PC-9 (cell line): Measurements from ENCODE around the gene IQCF2. TPM values are rescaled to one million over a fixed set of nuclear protein-coding genes. Genes with fewer than 3 reads are reported as not detected.

Experiments
- BruUV-seq: library from RNA; stranded (reverse); fragments of 400-500 nt; replicated peaks from 2 replicates; lab custom pipeline; 2021; lab: Mats Ljungman, UMichigan
- CTCF ChIA-PET: fragments of 300-600 bp; sonication (Branson Sonifier 250); formaldehyde crosslinking; loops from one replicate; lab custom pipeline; 2022; ENCODE audit warnings: antibody characterized with exemption; lab: Charles Lee
- POLR2A ChIA-PET: fragments of 300-600 bp; sonication (Branson Sonifier 250); formaldehyde crosslinking; loops from one replicate; lab custom pipeline; 2022; ENCODE audit warnings: antibody characterized with exemption; ENCODE audit not compliant: unreplicated experiment; lab: Charles Lee
- DNase-seq, 2 experiments: peaks; one replicate each; pipeline versions ENCODE4 v3.0.0 to v3.0.0-alpha.2; 2015 to 2022; ENCODE audit warnings: mixed read lengths in 1 of 2
- H2AFZ ChIP-seq: fragments of 200-600 bp; sonication (generic); 2 replicates; pipeline ENCODE4 v1.8.1; 2017; ENCODE audit warnings: antibody characterized with exemption
- H3F3A ChIP-seq: fragments of 200-600 bp; sonication (generic); 2 replicates; pipeline ENCODE4 v1.8.1; 2017; ENCODE audit warnings: antibody characterized with exemption, mild to moderate bottlenecking, low read depth; ENCODE audit not compliant: insufficient read depth
- H3K27ac ChIP-seq: fragments of 200-600 bp; sonication (generic); 2 replicates; pipeline ENCODE4 v1.6.1; 2016; ENCODE audit warnings: mixed run types
- H3K27me3 ChIP-seq: fragments of 200-600 bp; sonication (generic); 2 replicates; pipeline ENCODE4 v1.6.1; 2016; ENCODE audit warnings: low read depth, mixed run types; ENCODE audit not compliant: insufficient read depth
- H3K36me3 ChIP-seq: fragments of 200-600 bp; sonication (generic); 2 replicates; pipeline ENCODE4 v1.6.1; 2016; ENCODE audit warnings: low read depth, mixed run types
- H3K4me1 ChIP-seq: fragments of 200-600 bp; sonication (generic); replicated peaks from 2 replicates; pipeline ENCODE4 v1.6.1; 2016; ENCODE audit warnings: mixed run types; ENCODE audit not compliant: insufficient read depth
- H3K4me2 ChIP-seq: fragments of 200-600 bp; sonication (generic); 2 replicates; pipeline ENCODE4 v1.6.1; 2017; ENCODE audit warnings: mixed run types
- H3K4me3 ChIP-seq: fragments of 200-600 bp; sonication (generic); 2 replicates; pipeline ENCODE4 v1.6.1; 2016; ENCODE audit warnings: mixed run types
- H3K79me2 ChIP-seq: fragments of 200-600 bp; sonication (generic); 2 replicates; pipeline ENCODE4 v1.6.1; 2017; ENCODE audit warnings: low read depth, mixed run types
- H3K9me2 ChIP-seq: fragments of 200-600 bp; sonication (generic); 2 replicates; pipeline ENCODE4 v1.8.1; 2017; ENCODE audit warnings: mild to moderate bottlenecking; ENCODE audit not compliant: insufficient read depth
- H3K9me3 ChIP-seq: fragments of 200-600 bp; sonication (generic); 2 replicates; pipeline ENCODE4 v1.8.1; 2016; ENCODE audit warnings: low read depth; ENCODE audit not compliant: insufficient read depth
- H4K20me1 ChIP-seq: fragments of 200-600 bp; sonication (generic); 2 replicates; pipeline ENCODE4 v1.8.1; 2017; ENCODE audit not compliant: insufficient read depth
- CTCF ChIP-seq: fragments of 200-600 bp; sonication (generic); conservative IDR thresholded peaks from 2 replicates; pipeline ENCODE4 v1.6.1; 2017; ENCODE audit warnings: mixed run types, antibody characterized with exemption, mild to moderate bottlenecking, moderate library complexity
- EZH2 ChIP-seq: fragments of 200-600 bp; sonication (generic); IDR thresholded peaks from 2 replicates; pipeline ENCODE4 v1.8.0; 2017; ENCODE audit warnings: antibody characterized with exemption, low read depth
- intact Hi-C: fragments of 100-400 bp; cut with micrococcal nuclease; formaldehyde crosslinking; loops from one replicate; pipeline ENCODE4 v1.10.0; 2022; ENCODE audit not compliant: unreplicated experiment
- total RNA-seq: library from RNA; stranded (reverse); gene quantifications from 2 replicates; pipeline ENCODE4 v1.2.3, GENCODE V29; 2021

The IQCF2 gene
- total RNA-seq, 1 experiment from 2014 or later = not detected

GRCh38 chr3:51874889-51875288 lies 13.5 kb downstream of the IQCF2 start:
- intact Hi-C loops = no loop called here
- Histone ChIP-seq H3K4me3 (no peak overlapping the region), H3K4me2 (peak overlapping the region; percentile 40), H2AFZ (no peak overlapping the region), H3K27ac (no peak overlapping the region), H3F3A (no peaks in the 10 kb centered on the region), H3K36me3 (no peaks in the 10 kb centered on the region), H3K79me2 (no peaks in the 10 kb centered on the region), H3K27me3 (no peaks in the 10 kb centered on the region), H3K9me3 (no peaks in the 10 kb centered on the region), H3K4me1 (peaks cover 16% of the 10 kb centered on the region), H3K9me2 (no peaks in the 10 kb centered on the region), H4K20me1 (no peaks in the 10 kb centered on the region)
- ChIA-PET POLR2A (no interaction called here), CTCF (no interaction called here)
- TF ChIP-seq CTCF = no peak
- TF ChIP-seq EZH2 = no peak
- peak in 1 of 2 experiments; percentile 55 for DNase-seq
- no TSS peak for BruUV-seq

- POLR2A ChIA-PET = no interaction called here
- no peaks in the 10 kb centered on the region for H3F3A ChIP-seq
- TF ChIP-seq EZH2 = no peak
- no peak for TF ChIP-seq CTCF
- no peaks in the 10 kb centered on the region for H4K20me1 ChIP-seq
- no peak within 1 kb of the TSS for H2AFZ ChIP-seq
- H3K9me3 ChIP-seq = no peaks in the 10 kb centered on the region
- BruUV-seq = no TSS peak
- CTCF ChIA-PET = no interaction called here
- peaks cover 16% of the 10 kb centered on the region for H3K4me1 ChIP-seq
- no peaks in the 10 kb centered on the region for H3K27me3 ChIP-seq
- intact Hi-C loops = no loop called here
- no peaks in the 10 kb centered on the region for H3K9me2 ChIP-seq
- H3K4me2 ChIP-seq = peak within 1 kb of the TSS; percentile 40
- H3K79me2 ChIP-seq = no peaks in the 10 kb centered on the region
- no peak within 1 kb of the TSS for H3K27ac ChIP-seq
- H3K4me3 ChIP-seq = no peak within 1 kb of the TSS
- DNase-seq = no peak
- H3K36me3 ChIP-seq = no peaks in the 10 kb centered on the region
Measured at GRCh38 chr3:51875501-51875900, 14.1 kb downstream of the IQCF2 start, which contains the start of gene IQCF5. Gene IQCF5 (minus strand): TSS chr3:51875601. CDS start chr3:51875531, 70 bp downstream.

GRCh38 chr3:51876186-51876585 lies 14.8 kb downstream of the IQCF2 start:
- Histone ChIP-seq H3K27ac (no peak overlapping the region), H3K27me3 (no peaks in the 10 kb centered on the region), H3K9me2 (no peaks in the 10 kb centered on the region), H3F3A (no peaks in the 10 kb centered on the region), H3K4me3 (no peak overlapping the region), H3K79me2 (no peaks in the 10 kb centered on the region), H3K4me2 (no peak overlapping the region), H3K4me1 (peaks cover 16% of the 10 kb centered on the region), H3K9me3 (no peaks in the 10 kb centered on the region), H4K20me1 (no peaks in the 10 kb centered on the region), H2AFZ (no peak overlapping the region), H3K36me3 (no peaks in the 10 kb centered on the region)
- BruUV-seq = no TSS peak
- ChIA-PET POLR2A (no interaction called here), CTCF (no interaction called here)
- TF ChIP-seq EZH2 (no peak), CTCF (no peak)
- intact Hi-C loops = no loop called here
- DNase-seq = no peak
